H9 (cell line): ENCODE measurements around the gene DMTF1. TPM values are rescaled to one million over a fixed set of nuclear protein-coding genes. Genes with fewer than 3 reads are reported as not detected.

Experiments
- DNase-seq: peaks from one replicate; pipeline ENCODE4 v3.0.0-alpha.2; 2017
- H2AFZ ChIP-seq: one replicate; pipeline ENCODE4 v1.6.1; 2013; ENCODE audit warnings: mild to moderate bottlenecking, low read length, control low read depth, moderate library complexity
- H2AK5ac ChIP-seq: 2 replicates; pipeline ENCODE4 v1.6.1; 2013; ENCODE audit warnings: low read length, control low read depth, mixed read lengths; ENCODE audit not compliant: insufficient read length
- H2BK120ac ChIP-seq: one replicate; pipeline ENCODE4 v1.6.1; 2013; ENCODE audit warnings: low read depth, mild to moderate bottlenecking, low read length, control low read depth, inconsistent platforms; ENCODE audit not compliant: poor library complexity, severe bottlenecking
- H2BK12ac ChIP-seq: 2 replicates; pipeline ENCODE4 v1.6.1; 2013; ENCODE audit warnings: low read length, control low read depth, mixed read lengths, low read depth; ENCODE audit not compliant: insufficient read length
- H2BK15ac ChIP-seq: 2 replicates; pipeline ENCODE4 v1.6.1; 2013; ENCODE audit warnings: low read depth, low read length, control low read depth
- H2BK20ac ChIP-seq: one replicate; pipeline ENCODE4 v1.6.1; 2013; ENCODE audit warnings: low read depth, mild to moderate bottlenecking, low read length, control low read depth, inconsistent platforms; ENCODE audit not compliant: poor library complexity, severe bottlenecking
- H2BK5ac ChIP-seq: 2 replicates; pipeline ENCODE4 v1.6.1; 2013; ENCODE audit warnings: low read length, control low read depth, mixed read lengths; ENCODE audit not compliant: insufficient read length
- H3K14ac ChIP-seq: 2 replicates; pipeline ENCODE4 v1.6.1; 2013; ENCODE audit warnings: low read length, control low read depth; ENCODE audit not compliant: insufficient read depth
- H3K18ac ChIP-seq: 2 replicates; pipeline ENCODE4 v1.6.1; 2013; ENCODE audit warnings: low read depth, mild to moderate bottlenecking, mixed read lengths, low read length, control low read depth; ENCODE audit not compliant: insufficient read length
- H3K23ac ChIP-seq: 2 replicates; pipeline ENCODE4 v1.6.1; 2013; ENCODE audit warnings: low read length, control low read depth, mixed read lengths, low read depth; ENCODE audit not compliant: insufficient read length
- H3K23me2 ChIP-seq: 2 replicates; pipeline ENCODE4 v1.6.1; 2013; ENCODE audit warnings: low read depth, mild to moderate bottlenecking, mixed read lengths, low read length, control low read depth; ENCODE audit not compliant: insufficient read length, poor library complexity, severe bottlenecking
- H3K27ac ChIP-seq: 2 replicates; pipeline ENCODE4 v1.5.1; 2013; ENCODE audit warnings: low read length, control low read depth, mixed read lengths, low read depth; ENCODE audit not compliant: insufficient read length
- H3K27me3 ChIP-seq: 2 replicates; pipeline ENCODE4 v1.6.1; 2013; ENCODE audit warnings: low read length, control low read depth, inconsistent platforms; ENCODE audit not compliant: insufficient read depth
- H3K4ac ChIP-seq: 2 replicates; pipeline ENCODE4 v1.6.1; 2013; ENCODE audit warnings: low read depth, mild to moderate bottlenecking, control low read depth, inconsistent platforms, low read length, moderate library complexity
- H3K4me1 ChIP-seq: 2 replicates; pipeline ENCODE4 v1.6.1; 2013; ENCODE audit warnings: low read length, control low read depth, inconsistent platforms; ENCODE audit not compliant: insufficient read depth
- H3K4me2 ChIP-seq: 2 replicates; pipeline ENCODE4 v1.6.1; 2013; ENCODE audit warnings: low read length, control low read depth, mixed read lengths; ENCODE audit not compliant: insufficient read length, insufficient read depth
- H3K56ac ChIP-seq: 2 replicates; pipeline ENCODE4 v1.6.1; 2013; ENCODE audit warnings: low read depth, mild to moderate bottlenecking, mixed read lengths, low read length, control low read depth; ENCODE audit not compliant: insufficient read length
- H3K79me1 ChIP-seq: 2 replicates; pipeline ENCODE4 v1.6.1; 2013; ENCODE audit warnings: low read depth, mild to moderate bottlenecking, moderate library complexity, low read length, control low read depth, inconsistent platforms; ENCODE audit not compliant: insufficient read depth, poor library complexity, severe bottlenecking
- H3K79me2 ChIP-seq: 2 replicates; pipeline ENCODE4 v1.6.1; 2013; ENCODE audit warnings: low read length, control low read depth, inconsistent platforms; ENCODE audit not compliant: insufficient read depth
- H3K9ac ChIP-seq: 2 replicates; pipeline ENCODE4 v1.6.1; 2013; ENCODE audit warnings: low read length, control low read depth, mixed read lengths; ENCODE audit not compliant: insufficient read length; ENCODE audit errors: extremely low read depth
- H3K9me3 ChIP-seq: one replicate; pipeline ENCODE4 v1.6.1; 2013; ENCODE audit warnings: low read depth, low read length, inconsistent platforms; ENCODE audit not compliant: control insufficient read depth
- H3T11ph ChIP-seq: one replicate; pipeline ENCODE4 v1.6.1; 2013; ENCODE audit warnings: mild to moderate bottlenecking, low read length, control low read depth, inconsistent platforms
- H4K20me1 ChIP-seq: one replicate; pipeline ENCODE4 v1.6.1; 2013; ENCODE audit not compliant: control insufficient read depth, insufficient read length, insufficient read depth
- H4K5ac ChIP-seq: 2 replicates; pipeline ENCODE4 v1.6.1; 2013; ENCODE audit warnings: low read depth, mild to moderate bottlenecking, mixed read lengths, low read length, control low read depth; ENCODE audit not compliant: insufficient read length
- H4K8ac ChIP-seq: replicated peaks from 2 replicates; pipeline ENCODE4 v1.6.1; 2013; ENCODE audit warnings: low read length, control low read depth, mixed read lengths, low read depth; ENCODE audit not compliant: insufficient read length
- H4K91ac ChIP-seq: 2 replicates; pipeline ENCODE4 v1.6.1; 2013; ENCODE audit warnings: low read depth, mild to moderate bottlenecking, moderate library complexity, mixed read lengths, low read length, control low read depth; ENCODE audit not compliant: insufficient read length
- H3K27ac Mint-ChIP-seq, 3 experiments: 2 replicates in 2 of 3; 3 replicates in 1 of 3; pipeline ENCODE4 v1.8.0; 2020 to 2021; ENCODE audit warnings: mixed read lengths in 3 of 3, mild to moderate bottlenecking in 1 of 3, moderate library complexity in 1 of 3
- H3K27me3 Mint-ChIP-seq: 2 replicates; pipeline ENCODE4 v1.8.0; 2021; ENCODE audit warnings: low read depth, mild to moderate bottlenecking, moderate library complexity, mixed read lengths
- H3K36me3 Mint-ChIP-seq, 3 experiments: 2 replicates in 2 of 3; 3 replicates in 1 of 3; pipeline ENCODE4 v1.8.0; 2020 to 2021; ENCODE audit warnings: low read depth in 3 of 3, mixed read lengths in 3 of 3; ENCODE audit not compliant: insufficient read depth in 1 of 3
- H3K4me1 Mint-ChIP-seq, 2 experiments: 2 replicates each; pipeline ENCODE4 v1.8.0; 2020; ENCODE audit warnings: mixed read lengths in 2 of 2
- H3K4me3 Mint-ChIP-seq, 2 experiments: 2 replicates in 1 of 2; 3 replicates in 1 of 2; pipeline ENCODE4 v1.8.0; 2020 to 2021; ENCODE audit warnings: mild to moderate bottlenecking in 2 of 2, mixed read lengths in 2 of 2, moderate library complexity in 1 of 2
- H3K9me3 Mint-ChIP-seq, 2 experiments: 2 replicates in 1 of 2; 3 replicates in 1 of 2; pipeline ENCODE4 v1.8.0; 2020; ENCODE audit warnings: mild to moderate bottlenecking in 2 of 2, mixed read lengths in 2 of 2, moderate library complexity in 1 of 2
- WGBS: extraction: QIAGEN DNeasy Blood & Tissue Kit; methylation state at CpG from one replicate; pipeline ENCODE4 v1.1.7; 2013; ENCODE audit warnings: missing lambda C conversion rate, low lambda C conversion rate, mixed read lengths; ENCODE audit not compliant: insufficient read length; ENCODE audit errors: extremely low coverage; 5-methylcytosine and 5-hydroxymethylcytosine counted together
- total RNA-seq: library from RNA; stranded (reverse); gene quantifications from 2 replicates; pipeline ENCODE4 v1.2.1, GENCODE V29; 2021
- TF ChIP-seq, protein P1 (sequence below): fragments of 200-600 bp; sonication (generic); conservative IDR thresholded peaks from 3 replicates; pipeline ENCODE4 v1.8.0; 2021; ENCODE audit warnings: antibody characterized with exemption, mild to moderate bottlenecking

DMTF1 gene
- total RNA-seq, 1 experiment from 2014 or later = 111 TPM

DNA sequence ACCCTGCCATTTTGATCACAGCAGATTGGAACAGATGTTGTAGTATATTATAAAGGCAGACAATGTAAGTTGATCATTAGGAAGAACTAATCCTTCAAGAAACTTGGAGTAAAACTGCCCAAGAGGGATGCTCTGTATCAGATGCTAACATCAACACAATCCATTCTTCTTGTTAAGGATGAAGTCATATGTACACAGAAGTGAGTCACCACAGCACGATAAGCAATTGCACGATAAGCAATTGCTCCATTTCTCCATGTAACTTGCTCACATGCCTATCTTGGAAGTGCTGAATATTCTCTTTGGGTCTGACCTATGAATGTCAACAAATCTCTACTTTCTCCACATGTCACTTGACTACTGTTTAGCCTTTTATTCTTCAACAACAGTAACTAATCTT is 41.5 kb upstream of the DMTF1 start:
- Mint-ChIP-seq H3K9me3 (peaks cover 13 to 18% of the 10 kb centered on the region in 2 experiments), H3K4me3 (no peak overlapping the region), H3K4me1 (no peaks in the 10 kb centered on the region), H3K27ac (no peak overlapping the region), H3K27me3 (no peaks in the 10 kb centered on the region), H3K36me3 (peaks cover 7 to 11% (median 8%) of the 10 kb centered on the region in 3 experiments; a peak in 6 of 7 replicates)
- no peak overlapping the region for H2BK5ac ChIP-seq
- H3K9me3 ChIP-seq = no peaks in the 10 kb centered on the region
- no peak overlapping the region for H3K23ac ChIP-seq
- no peak overlapping the region for H3K14ac ChIP-seq
- TF ChIP-seq, protein P1, sequence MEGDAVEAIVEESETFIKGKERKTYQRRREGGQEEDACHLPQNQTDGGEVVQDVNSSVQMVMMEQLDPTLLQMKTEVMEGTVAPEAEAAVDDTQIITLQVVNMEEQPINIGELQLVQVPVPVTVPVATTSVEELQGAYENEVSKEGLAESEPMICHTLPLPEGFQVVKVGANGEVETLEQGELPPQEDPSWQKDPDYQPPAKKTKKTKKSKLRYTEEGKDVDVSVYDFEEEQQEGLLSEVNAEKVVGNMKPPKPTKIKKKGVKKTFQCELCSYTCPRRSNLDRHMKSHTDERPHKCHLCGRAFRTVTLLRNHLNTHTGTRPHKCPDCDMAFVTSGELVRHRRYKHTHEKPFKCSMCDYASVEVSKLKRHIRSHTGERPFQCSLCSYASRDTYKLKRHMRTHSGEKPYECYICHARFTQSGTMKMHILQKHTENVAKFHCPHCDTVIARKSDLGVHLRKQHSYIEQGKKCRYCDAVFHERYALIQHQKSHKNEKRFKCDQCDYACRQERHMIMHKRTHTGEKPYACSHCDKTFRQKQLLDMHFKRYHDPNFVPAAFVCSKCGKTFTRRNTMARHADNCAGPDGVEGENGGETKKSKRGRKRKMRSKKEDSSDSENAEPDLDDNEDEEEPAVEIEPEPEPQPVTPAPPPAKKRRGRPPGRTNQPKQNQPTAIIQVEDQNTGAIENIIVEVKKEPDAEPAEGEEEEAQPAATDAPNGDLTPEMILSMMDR = no peak
- no peak overlapping the region for H3K27ac ChIP-seq
- H3K4me2 ChIP-seq = no peak overlapping the region
- H3K18ac ChIP-seq = no peak overlapping the region
- H2BK20ac ChIP-seq = no peak overlapping the region
- no peak overlapping the region for H3T11ph ChIP-seq
- H3K4me1 ChIP-seq = no peaks in the 10 kb centered on the region
- no peak overlapping the region for H2AK5ac ChIP-seq
- WGBS = no CpG with 5 or more reads among the region's 2 CpGs
- H4K20me1 ChIP-seq = no peaks in the 10 kb centered on the region
- no peak overlapping the region for H3K9ac ChIP-seq
- no peaks in the 10 kb centered on the region for H3K27me3 ChIP-seq
- H2BK120ac ChIP-seq = no peak overlapping the region
- DNase-seq = no peak
- H4K91ac ChIP-seq = no peak overlapping the region
- no peaks in the 10 kb centered on the region for H3K79me1 ChIP-seq
- H2AFZ ChIP-seq = no peak overlapping the region
- no peak overlapping the region for H2BK15ac ChIP-seq
- no peak overlapping the region for H3K56ac ChIP-seq
- no peak overlapping the region for H2BK12ac ChIP-seq
- no peaks in the 10 kb centered on the region for H3K79me2 ChIP-seq
- H3K4ac ChIP-seq = no peak overlapping the region
- no peaks in the 10 kb centered on the region for H3K23me2 ChIP-seq
- no peak overlapping the region for H4K8ac ChIP-seq
- no peak overlapping the region for H4K5ac ChIP-seq
